Head of caudate nucleus (tissue), 42 donors: ENCODE measurements around the gene NRG2.

Experiments used
- DNase-seq, 42 donors: peaks; one replicate each; pipeline versions ENCODE4 v3.0.0 to v3.0.0-alpha.2; 2020 to 2021; ENCODE audit warnings: mixed read lengths in 7 of 42
- intact Hi-C: fragments of 100-400 bp; cut with DNase I; formaldehyde crosslinking; loops from one replicate; pipeline ENCODE4 v1.15.0; 2022

The NRG2 gene

GRCh38 chr5:140042393-140042642, 781 bp downstream of the NRG2 start:
- DNase-seq, result peak in 2 of 42 donors; percentile 22 to 25
- intact Hi-C loops, result loop anchor here (5.0 kb wide), 2 partner anchors 70 to 75 kb away; partner anchors contain the start of gene PURA

- DNase-seq, result peak; percentile 52 to 91 (median 73)
- intact Hi-C loops, result loop anchor here (5.0 kb wide), 2 partner anchors 71 to 74 kb away; partner anchors contain the start of gene PURA
Measured at GRCh38 chr5:140041492-140042392, 1.4 kb downstream of the NRG2 start.

GRCh38 chr5:140041099-140041491, 2.0 kb downstream of the NRG2 start:
- DNase-seq, result peak in 1 of 42 donors; percentile 15
- intact Hi-C loops, result loop anchor here (5.0 kb wide), 2 partner anchors 71 to 74 kb away; partner anchors contain the start of gene PURA

GRCh38 chr5:140040358-140040757, 2.7 kb downstream of the NRG2 start:
- intact Hi-C loops, result loop anchor here (5.0 kb wide), 2 partner anchors 72 to 73 kb away; partner anchors contain the start of gene PURA
- DNase-seq, result peak in 8 of 42 donors; percentile 13 to 26 (median 18)

GRCh38 chr5:140039561-140039960, 3.5 kb downstream of the NRG2 start:
- peak in 6 of 42 donors; percentile 5 to 56 (median 19) for DNase-seq
- intact Hi-C loops, result no loop called here

- DNase-seq, result peak in 6 of 42 donors; percentile 5 to 53 (median 24)
- intact Hi-C loops, result no loop called here
Measured at GRCh38 chr5:140038373-140038957, 4.6 kb downstream of the NRG2 start.

GRCh38 chr5:140037012-140037411, 6.1 kb downstream of the NRG2 start:
- intact Hi-C loops, result no loop called here
- peak in 4 of 42 donors; percentile 18 to 61 (median 43) for DNase-seq

GRCh38 chr5:140035881-140036280, 7.2 kb downstream of the NRG2 start:
- intact Hi-C loops, result no loop called here
- no peak for DNase-seq

GRCh38 chr5:140033037-140033760, 9.9 kb downstream of the NRG2 start:
- DNase-seq, result no peak
- intact Hi-C loops, result no loop called here

- DNase-seq, result no peak
- intact Hi-C loops, result no loop called here
Measured at GRCh38 chr5:140032296-140032695, 10.8 kb downstream of the NRG2 start.

- DNase-seq, result no peak
- intact Hi-C loops, result no loop called here
Measured at GRCh38 chr5:140027807-140028206, 15.3 kb downstream of the NRG2 start.

- intact Hi-C loops, result no loop called here
- DNase-seq, result no peak
Measured at GRCh38 chr5:140025736-140026135, 17.4 kb downstream of the NRG2 start.

GRCh38 chr5:140024928-140025327, 18.2 kb downstream of the NRG2 start:
- intact Hi-C loops, result no loop called here

GRCh38 chr5:140023611-140024191, 19.4 kb downstream of the NRG2 start:
- no peak for DNase-seq
- intact Hi-C loops, result no loop called here

More at GRCh38 chr5:140024928-140025327, 18.2 kb downstream of the NRG2 start:
- DNase-seq, result no peak

GRCh38 chr5:140020601-140021177, 22.4 kb downstream of the NRG2 start:
- intact Hi-C loops, result no loop called here

GRCh38 chr5:140018920-140019644, 24.0 kb downstream of the NRG2 start:
- DNase-seq, result no peak
- intact Hi-C loops, result no loop called here

More at GRCh38 chr5:140020601-140021177, 22.4 kb downstream of the NRG2 start:
- DNase-seq, result peak in 5 of 42 donors; percentile 19 to 50 (median 22)

GRCh38 chr5:140018517-140018916, 24.6 kb downstream of the NRG2 start:
- intact Hi-C loops, result no loop called here
- no peak for DNase-seq

GRCh38 chr5:140018096-140018481, 25.0 kb downstream of the NRG2 start:
- intact Hi-C loops, result no loop called here
- DNase-seq, result no peak
